Measurements from ENCODE around the gene FOXRED2.

DNA sequence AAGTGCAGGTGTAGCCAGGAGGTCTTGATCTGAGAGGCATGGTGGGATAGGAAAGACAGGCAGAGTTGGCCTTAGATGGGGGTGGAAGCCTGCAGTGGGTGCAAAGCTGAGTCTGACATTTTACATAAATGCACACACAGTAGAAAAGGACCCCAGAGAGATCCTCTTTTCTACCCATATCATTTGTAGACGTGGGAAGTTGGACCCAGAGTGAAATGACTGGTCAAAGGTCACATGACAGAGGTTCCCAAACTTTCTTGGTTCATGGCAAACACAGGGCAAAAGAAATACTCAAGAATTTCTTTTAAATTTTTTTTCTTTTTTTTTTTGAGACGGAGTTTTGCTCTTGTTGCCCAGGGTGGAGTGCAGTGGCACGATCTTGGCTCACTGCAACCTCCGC lies 6.2 kb upstream of the FOXRED2 start:
- TF ChIP-seq EZH2 (IDR thresholded peaks at IDR 0.05; ENCODE audit: borderline replicate concordance, insufficient read depth, low read length, poor library complexity, severe bottlenecking) = no peak
- TF ChIP-seq, protein P1, sequence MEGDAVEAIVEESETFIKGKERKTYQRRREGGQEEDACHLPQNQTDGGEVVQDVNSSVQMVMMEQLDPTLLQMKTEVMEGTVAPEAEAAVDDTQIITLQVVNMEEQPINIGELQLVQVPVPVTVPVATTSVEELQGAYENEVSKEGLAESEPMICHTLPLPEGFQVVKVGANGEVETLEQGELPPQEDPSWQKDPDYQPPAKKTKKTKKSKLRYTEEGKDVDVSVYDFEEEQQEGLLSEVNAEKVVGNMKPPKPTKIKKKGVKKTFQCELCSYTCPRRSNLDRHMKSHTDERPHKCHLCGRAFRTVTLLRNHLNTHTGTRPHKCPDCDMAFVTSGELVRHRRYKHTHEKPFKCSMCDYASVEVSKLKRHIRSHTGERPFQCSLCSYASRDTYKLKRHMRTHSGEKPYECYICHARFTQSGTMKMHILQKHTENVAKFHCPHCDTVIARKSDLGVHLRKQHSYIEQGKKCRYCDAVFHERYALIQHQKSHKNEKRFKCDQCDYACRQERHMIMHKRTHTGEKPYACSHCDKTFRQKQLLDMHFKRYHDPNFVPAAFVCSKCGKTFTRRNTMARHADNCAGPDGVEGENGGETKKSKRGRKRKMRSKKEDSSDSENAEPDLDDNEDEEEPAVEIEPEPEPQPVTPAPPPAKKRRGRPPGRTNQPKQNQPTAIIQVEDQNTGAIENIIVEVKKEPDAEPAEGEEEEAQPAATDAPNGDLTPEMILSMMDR (IDR thresholded peaks at IDR 0.05; ENCODE audit: poor library complexity, severe bottlenecking) = no peak
- TF ChIP-seq TAF1 (IDR thresholded peaks at IDR 0.05; ENCODE audit: low read depth) = no peak
- no peak for TF ChIP-seq POLR2AphosphoS5 (IDR thresholded peaks at IDR 0.05)
- no peak for TF ChIP-seq EP300 (conservative IDR thresholded peaks at IDR 0.05; ENCODE audit: poor library complexity, severe bottlenecking)

Data from neural cell (in vitro differentiated cells).